Measurements from ENCODE around the gene TMX4.
"Not testable (repeated sequence)": the region's sequence is repeated elsewhere in the genome, so short reads cannot be mapped to it uniquely, and the experiment has no call there.

Gene TMX4

GRCh38 chr20:7974785-7975435 is 44.7 kb downstream of the TMX4 start:
- in situ Hi-C loops (cut with MboI; ENCODE audit: low sequenced_read_pairs) = no loop called here

DNA sequence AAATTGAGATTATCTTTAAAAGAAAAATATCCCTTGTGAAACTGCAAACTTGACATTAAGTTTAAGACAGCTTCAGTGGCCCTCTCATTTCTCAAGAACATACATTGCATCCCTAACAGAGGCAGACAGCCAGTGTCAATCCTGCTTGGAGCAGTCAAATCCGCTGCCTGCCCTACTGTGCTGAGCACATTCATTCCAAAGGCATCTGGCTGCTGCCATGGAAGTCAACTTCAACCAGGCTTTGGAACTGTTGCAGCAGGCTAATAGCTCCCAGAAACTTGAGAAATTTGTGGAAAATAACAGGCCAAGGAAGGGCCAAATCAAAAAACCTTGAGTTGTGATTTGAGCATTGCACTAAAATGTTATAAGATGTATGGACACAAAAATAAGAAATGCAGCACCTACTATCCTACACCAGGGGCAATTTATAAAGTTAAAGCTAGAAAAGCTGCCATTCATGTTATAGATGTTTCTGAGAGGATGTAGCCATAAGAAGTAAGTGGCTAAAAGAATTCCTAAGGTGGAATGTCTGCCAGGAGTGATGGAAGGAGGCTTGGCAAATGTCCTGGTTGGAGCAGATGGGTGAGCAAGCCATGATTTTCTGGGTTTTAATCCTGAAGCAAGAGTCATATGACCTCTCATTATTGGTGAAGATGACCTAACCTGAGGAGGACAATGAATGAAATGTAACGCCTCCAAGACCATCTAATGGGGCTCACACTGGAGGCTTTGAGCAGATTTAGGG is 47.9 kb downstream of the TMX4 start:
- in situ Hi-C loops (cut with MboI; ENCODE audit: low sequenced_read_pairs) = no loop called here

DNA sequence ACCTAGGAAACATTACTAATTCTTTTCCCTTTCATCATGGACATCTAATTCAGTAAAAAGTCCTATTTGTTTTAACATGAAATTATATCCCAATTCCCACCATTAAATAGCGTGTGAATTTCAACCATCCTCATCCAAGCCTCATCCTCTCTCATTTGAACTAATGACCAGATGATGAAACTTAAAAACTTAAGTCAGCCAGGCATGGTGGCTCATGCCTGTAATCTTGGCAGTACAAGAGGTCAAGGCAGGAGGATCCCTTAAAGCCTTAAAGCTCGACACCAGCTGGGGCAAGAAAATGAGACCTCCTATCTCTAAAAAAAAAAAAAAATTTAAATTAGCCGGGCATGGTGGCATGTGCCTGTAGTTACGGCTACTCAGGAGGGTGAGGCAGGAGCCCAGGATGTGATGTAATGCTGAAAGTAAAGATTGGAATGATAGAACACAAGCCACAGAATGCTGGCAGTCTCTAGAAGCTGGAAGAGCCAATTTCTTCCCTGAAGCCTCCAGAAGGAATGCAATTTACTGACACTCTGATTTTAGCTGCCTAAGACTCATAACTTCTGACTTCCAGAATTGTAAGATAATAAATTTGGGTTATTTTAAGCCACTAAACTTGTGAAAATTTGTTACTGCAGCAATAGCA is 52.2 kb downstream of the TMX4 start:
- in situ Hi-C loops (cut with MboI; ENCODE audit: low sequenced_read_pairs) = no loop called here

DNA sequence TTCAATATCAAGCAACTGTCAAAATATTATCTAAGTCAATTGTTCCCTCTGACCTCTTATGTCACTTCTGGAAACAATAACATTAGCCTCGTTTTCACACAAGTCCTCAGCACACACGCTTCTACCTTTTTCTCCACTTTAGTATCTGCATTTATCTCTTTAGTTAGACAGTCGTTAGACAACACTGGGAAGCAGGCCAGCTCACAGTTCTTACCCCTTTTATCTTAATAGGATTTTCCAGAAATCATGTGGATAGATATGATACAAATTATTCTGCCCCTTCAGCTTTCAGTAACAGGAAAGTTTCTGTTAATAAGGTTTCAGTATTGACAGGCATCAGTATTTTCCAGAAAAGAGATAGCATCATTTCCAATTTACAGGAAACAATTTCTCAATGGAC is 53.4 kb downstream of the TMX4 start:
- in situ Hi-C loops (cut with MboI; ENCODE audit: low sequenced_read_pairs) = no loop called here

DNA sequence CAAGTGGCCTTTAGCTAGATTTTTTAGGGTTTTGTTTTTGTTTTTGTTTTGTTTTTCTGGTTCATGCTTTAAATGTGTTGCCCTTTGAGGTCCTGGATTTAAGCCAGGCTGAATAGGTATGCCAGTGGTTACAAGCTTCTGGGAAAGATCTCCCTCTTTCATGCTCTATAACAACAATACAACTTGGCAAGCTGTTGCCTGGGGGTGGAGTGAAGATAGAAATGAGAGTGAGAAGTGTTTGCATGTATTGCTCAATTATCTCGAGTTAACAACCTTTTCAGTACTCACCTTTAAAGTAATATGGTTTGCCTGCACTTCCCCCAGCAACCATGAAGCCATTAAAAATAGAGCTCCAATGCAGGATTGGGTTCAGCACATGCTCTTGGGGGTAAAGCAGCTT is 60.1 kb downstream of the TMX4 start:
- in situ Hi-C loops (cut with MboI; ENCODE audit: low sequenced_read_pairs) = no loop called here

DNA sequence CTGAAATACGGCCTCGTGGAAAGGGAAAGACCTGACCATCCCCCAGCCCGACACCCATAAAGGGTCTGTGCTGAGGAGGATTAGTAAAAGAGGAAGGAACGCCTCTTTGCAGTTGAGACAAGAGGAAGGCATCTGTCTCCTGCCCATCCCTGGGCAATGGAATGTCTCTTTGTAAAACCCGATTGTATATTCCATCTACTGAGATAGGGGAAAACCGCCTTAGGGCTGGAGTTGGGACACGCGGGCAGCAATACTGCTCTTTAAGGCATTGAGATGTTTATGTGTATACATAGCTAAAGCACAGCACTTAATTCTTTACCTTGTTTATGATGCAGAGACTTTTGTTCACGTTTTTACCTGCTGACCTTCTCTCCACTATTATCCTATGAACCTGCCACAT is 63.0 kb downstream of the TMX4 start:
- in situ Hi-C loops (cut with MboI; ENCODE audit: low sequenced_read_pairs) = not testable (repeated sequence)

DNA sequence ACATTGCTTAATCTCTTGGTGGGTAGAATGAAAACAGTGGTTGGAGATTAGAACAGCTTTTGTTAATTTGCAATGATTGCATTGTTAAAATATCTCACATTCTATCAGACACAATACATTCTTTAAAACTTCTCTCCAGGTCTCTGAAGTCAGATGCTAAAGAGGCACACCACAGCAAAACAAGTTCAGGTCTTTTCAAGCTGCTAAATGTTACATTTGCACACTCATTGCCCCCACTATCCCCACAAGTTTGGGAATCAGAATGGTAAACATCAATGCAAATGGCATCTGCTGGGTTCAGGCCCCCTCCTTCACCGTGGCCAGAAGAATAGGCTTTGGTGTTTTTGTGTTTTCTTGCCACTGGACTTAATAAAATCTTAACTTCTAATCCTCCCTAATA is 69.2 kb downstream of the TMX4 start:
- in situ Hi-C loops (cut with MboI; ENCODE audit: low sequenced_read_pairs) = no loop called here

DNA sequence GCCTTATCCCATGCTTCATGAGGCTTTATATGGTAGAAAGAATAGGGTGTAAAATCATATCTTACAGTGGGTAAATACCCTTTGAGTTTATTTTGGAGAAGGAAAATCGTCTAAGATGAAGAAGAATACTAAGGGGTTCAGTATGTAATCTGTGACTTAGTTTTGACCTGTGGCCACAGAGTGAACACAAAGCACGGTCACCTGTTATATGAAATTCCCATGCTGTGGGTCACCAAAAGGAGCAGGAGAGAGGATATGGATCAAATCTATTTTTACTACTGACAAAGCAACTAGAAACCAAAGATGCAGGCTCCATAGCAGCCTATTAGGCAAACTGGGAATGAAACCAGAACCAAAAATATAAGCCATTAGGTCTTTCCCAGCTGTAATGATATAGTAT is 75.7 kb downstream of the TMX4 start:
- in situ Hi-C loops (cut with MboI; ENCODE audit: low sequenced_read_pairs) = loop anchor here (25.0 kb wide), 1 partner anchor 768 kb away; no protein-coding TSS in a partner anchor

- in situ Hi-C loops (cut with MboI; ENCODE audit: low sequenced_read_pairs) = loop anchor here (25.0 kb wide), 1 partner anchor 772 kb away; no protein-coding TSS in a partner anchor
Measured at GRCh38 chr20:7940341-7940740, 79.2 kb downstream of the TMX4 start, which contains the start of gene HAO1. TSS of gene HAO1 (minus strand) at chr20:7940458. CDS start at chr20:7940422, 36 bp downstream.

GRCh38 chr20:7939663-7940062 is 79.9 kb downstream of the TMX4 start:
- in situ Hi-C loops (cut with MboI; ENCODE audit: low sequenced_read_pairs) = loop anchor here (25.0 kb wide), 1 partner anchor 773 kb away; no protein-coding TSS in a partner anchor

GRCh38 chr20:7938058-7938457 is 81.5 kb downstream of the TMX4 start:
- in situ Hi-C loops (cut with MboI; ENCODE audit: low sequenced_read_pairs) = loop anchor here (25.0 kb wide), 1 partner anchor 774 kb away; no protein-coding TSS in a partner anchor

DNA sequence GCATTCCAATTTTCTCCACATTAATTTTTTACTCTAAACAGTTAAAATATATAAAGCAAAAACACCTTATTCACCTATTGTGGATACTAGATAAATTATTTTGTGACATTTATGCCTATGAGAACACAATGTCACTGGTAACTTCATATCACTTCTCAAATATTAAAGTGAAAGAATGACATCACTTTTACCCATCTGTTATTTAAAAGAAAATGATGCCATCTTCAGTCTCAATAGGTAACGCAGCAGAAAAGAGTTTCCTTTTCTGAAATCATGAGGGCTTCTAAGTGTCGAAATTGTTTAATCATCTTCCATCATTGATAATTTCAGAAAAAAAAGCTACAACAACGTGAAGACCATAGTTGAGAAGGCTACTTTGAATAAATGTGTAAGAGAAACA is 82.2 kb downstream of the TMX4 start:
- in situ Hi-C loops (cut with MboI; ENCODE audit: low sequenced_read_pairs) = loop anchor here (25.0 kb wide), 1 partner anchor 775 kb away; no protein-coding TSS in a partner anchor

GRCh38 chr20:7935027-7935551 is 84.5 kb downstream of the TMX4 start:
- in situ Hi-C loops (cut with MboI; ENCODE audit: low sequenced_read_pairs) = loop anchor here (25.0 kb wide), 1 partner anchor 777 kb away; no protein-coding TSS in a partner anchor

DNA sequence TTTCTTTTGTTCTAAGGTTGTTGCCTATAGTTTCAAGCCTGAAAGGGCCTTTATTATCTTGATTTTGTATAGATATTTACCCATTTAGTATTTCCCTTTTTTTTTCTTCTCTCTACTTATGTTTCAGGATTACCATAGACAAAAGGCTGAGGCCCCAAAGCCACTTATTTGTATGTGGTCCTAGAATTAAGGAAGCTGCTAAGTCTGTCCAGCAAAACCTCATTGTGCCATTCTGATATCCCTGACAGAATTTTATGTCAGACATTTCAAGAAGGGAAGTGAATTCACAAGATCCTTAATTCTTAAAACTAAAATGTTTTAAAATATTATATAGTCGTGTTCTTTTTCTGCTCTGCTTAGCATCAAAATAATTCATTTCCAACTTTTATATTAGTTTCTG is 86.2 kb downstream of the TMX4 start:
- in situ Hi-C loops (cut with MboI; ENCODE audit: low sequenced_read_pairs) = loop anchor here (25.0 kb wide), 1 partner anchor 779 kb away; no protein-coding TSS in a partner anchor

DNA sequence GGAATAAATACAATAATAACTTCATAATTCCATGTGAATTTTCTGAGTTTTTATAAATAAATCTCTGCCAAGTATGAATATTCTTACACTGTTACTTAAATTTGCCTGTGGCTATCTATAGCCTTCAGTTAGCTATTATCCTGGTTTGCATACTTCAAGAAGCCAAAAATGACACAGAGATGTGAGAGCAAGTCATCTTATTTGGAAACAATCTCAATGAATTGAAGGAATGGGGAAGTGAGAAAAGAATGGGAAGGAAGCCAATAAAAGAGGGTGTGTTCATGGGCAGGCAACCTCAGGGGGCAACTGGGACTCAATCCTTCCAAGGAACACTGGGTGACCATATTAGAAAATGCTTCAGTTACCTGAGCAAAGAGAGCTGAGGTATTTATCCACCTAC is 89.2 kb downstream of the TMX4 start:
- in situ Hi-C loops (cut with MboI; ENCODE audit: low sequenced_read_pairs) = loop anchor here (25.0 kb wide), 1 partner anchor 782 kb away; no protein-coding TSS in a partner anchor

All from HL-60/S4 (cell line).